ENCODE data around the gene AP1B1. TPM values are rescaled to one million over a fixed set of nuclear protein-coding genes. Genes with fewer than 3 reads are reported as not detected.

The AP1B1 gene
- polyA plus RNA-seq, 1 donor from 2014 or later = 43.8 TPM

DNA sequence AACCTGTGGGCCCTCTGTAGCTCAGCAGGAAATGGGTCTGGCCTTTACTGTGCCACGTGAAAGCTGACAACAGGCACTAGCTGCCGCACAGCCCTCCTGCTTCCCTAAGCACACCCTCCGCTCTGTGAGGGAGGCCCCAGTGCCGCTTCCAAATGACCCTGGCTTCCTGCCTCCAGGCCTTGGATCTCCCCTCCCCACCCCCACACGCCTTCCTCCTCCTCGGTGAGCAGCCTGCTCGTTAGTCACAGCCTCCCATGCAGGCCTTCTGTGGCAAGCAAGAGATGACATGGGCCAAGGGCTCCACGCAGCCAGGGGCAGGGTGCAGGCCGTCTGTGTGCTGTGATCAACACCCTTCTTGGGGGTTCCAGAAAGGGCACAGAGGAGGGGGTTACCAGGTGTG lies 57.6 kb downstream of the AP1B1 start:
- H3K4me2 ChIP-seq (ENCODE audit: low read length) = no peak overlapping the region
- H3K27ac ChIP-seq (ENCODE audit: low read length) = no peak overlapping the region
- TF ChIP-seq EZH2 (IDR thresholded peaks at IDR 0.05; ENCODE audit: borderline replicate concordance, insufficient read depth, low read length, poor library complexity, severe bottlenecking) (no peak), EP300 (conservative IDR thresholded peaks at IDR 0.05; ENCODE audit: poor library complexity, severe bottlenecking) (no peak), MXI1 (conservative IDR thresholded peaks at IDR 0.05; ENCODE audit: poor library complexity, severe bottlenecking) (no peak), RAD21 (conservative IDR thresholded peaks at IDR 0.05) (no peak), SMC3 (conservative IDR thresholded peaks at IDR 0.05; ENCODE audit: poor library complexity) (no peak), TAF1 (IDR thresholded peaks at IDR 0.05; ENCODE audit: low read depth) (no peak), POLR2AphosphoS5 (IDR thresholded peaks at IDR 0.05) (no peak)
- TF ChIP-seq, protein P1, sequence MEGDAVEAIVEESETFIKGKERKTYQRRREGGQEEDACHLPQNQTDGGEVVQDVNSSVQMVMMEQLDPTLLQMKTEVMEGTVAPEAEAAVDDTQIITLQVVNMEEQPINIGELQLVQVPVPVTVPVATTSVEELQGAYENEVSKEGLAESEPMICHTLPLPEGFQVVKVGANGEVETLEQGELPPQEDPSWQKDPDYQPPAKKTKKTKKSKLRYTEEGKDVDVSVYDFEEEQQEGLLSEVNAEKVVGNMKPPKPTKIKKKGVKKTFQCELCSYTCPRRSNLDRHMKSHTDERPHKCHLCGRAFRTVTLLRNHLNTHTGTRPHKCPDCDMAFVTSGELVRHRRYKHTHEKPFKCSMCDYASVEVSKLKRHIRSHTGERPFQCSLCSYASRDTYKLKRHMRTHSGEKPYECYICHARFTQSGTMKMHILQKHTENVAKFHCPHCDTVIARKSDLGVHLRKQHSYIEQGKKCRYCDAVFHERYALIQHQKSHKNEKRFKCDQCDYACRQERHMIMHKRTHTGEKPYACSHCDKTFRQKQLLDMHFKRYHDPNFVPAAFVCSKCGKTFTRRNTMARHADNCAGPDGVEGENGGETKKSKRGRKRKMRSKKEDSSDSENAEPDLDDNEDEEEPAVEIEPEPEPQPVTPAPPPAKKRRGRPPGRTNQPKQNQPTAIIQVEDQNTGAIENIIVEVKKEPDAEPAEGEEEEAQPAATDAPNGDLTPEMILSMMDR (IDR thresholded peaks at IDR 0.05; ENCODE audit: poor library complexity, severe bottlenecking) = no peak
- TF ChIP-seq, protein P2, sequence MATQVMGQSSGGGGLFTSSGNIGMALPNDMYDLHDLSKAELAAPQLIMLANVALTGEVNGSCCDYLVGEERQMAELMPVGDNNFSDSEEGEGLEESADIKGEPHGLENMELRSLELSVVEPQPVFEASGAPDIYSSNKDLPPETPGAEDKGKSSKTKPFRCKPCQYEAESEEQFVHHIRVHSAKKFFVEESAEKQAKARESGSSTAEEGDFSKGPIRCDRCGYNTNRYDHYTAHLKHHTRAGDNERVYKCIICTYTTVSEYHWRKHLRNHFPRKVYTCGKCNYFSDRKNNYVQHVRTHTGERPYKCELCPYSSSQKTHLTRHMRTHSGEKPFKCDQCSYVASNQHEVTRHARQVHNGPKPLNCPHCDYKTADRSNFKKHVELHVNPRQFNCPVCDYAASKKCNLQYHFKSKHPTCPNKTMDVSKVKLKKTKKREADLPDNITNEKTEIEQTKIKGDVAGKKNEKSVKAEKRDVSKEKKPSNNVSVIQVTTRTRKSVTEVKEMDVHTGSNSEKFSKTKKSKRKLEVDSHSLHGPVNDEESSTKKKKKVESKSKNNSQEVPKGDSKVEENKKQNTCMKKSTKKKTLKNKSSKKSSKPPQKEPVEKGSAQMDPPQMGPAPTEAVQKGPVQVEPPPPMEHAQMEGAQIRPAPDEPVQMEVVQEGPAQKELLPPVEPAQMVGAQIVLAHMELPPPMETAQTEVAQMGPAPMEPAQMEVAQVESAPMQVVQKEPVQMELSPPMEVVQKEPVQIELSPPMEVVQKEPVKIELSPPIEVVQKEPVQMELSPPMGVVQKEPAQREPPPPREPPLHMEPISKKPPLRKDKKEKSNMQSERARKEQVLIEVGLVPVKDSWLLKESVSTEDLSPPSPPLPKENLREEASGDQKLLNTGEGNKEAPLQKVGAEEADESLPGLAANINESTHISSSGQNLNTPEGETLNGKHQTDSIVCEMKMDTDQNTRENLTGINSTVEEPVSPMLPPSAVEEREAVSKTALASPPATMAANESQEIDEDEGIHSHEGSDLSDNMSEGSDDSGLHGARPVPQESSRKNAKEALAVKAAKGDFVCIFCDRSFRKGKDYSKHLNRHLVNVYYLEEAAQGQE (IDR thresholded peaks at IDR 0.05; ENCODE audit: borderline replicate concordance) = no peak
- no peaks in the 10 kb centered on the region for H4K20me1 ChIP-seq (ENCODE audit: insufficient read depth)
- H3K9ac ChIP-seq (ENCODE audit: low read length) = no peak overlapping the region
- no peaks in the 10 kb centered on the region for H3K27me3 ChIP-seq (ENCODE audit: insufficient read depth, low read depth, low read length)
- no peak overlapping the region for H2AFZ ChIP-seq (ENCODE audit: low read depth, low read length)
- H3F3A ChIP-seq (ENCODE audit: insufficient read depth, low read length, poor library complexity, severe bottlenecking) = no peaks in the 10 kb centered on the region
- no peaks in the 10 kb centered on the region for H3K9me2 ChIP-seq (ENCODE audit: insufficient read depth, low read length)
- H3K9me3 ChIP-seq (ENCODE audit: low read length) = no peaks in the 10 kb centered on the region
- H3K4me3 ChIP-seq (ENCODE audit: low read length) = no peak overlapping the region
- H3K79me2 ChIP-seq (replicated peaks; ENCODE audit: insufficient read depth, low read length) = no peaks in the 10 kb centered on the region
- no peaks in the 10 kb centered on the region for H3K36me3 ChIP-seq (ENCODE audit: insufficient read depth, low read length)

DNA sequence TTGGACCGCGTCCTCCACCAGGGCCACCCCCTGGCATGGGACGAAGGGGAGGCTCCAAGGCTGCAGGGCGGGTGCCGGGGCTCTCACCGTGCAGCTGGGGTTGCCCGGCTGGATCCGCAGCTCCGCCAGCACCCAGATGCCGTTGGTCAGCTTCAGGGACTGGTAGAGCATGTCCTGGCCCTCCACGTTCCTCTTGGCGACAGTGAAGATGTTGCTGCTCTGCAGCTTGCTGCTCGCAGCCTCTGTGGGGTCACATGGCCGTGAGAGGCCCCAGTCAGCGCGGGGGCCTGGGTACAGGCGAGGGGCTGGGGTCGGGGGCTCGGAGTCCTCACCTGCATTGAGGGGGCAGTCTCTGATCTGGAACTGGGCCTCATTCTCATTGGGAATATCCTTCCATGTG lies 58.1 kb downstream of the AP1B1 start:
- Histone ChIP-seq H3K27me3 (ENCODE audit: insufficient read depth, low read depth, low read length) (no peaks in the 10 kb centered on the region), H3K4me3 (ENCODE audit: low read length) (no peak overlapping the region), H3K36me3 (ENCODE audit: insufficient read depth, low read length) (no peaks in the 10 kb centered on the region), H3K9me3 (ENCODE audit: low read length) (no peaks in the 10 kb centered on the region), H3F3A (ENCODE audit: insufficient read depth, low read length, poor library complexity, severe bottlenecking) (no peaks in the 10 kb centered on the region), H3K9me2 (ENCODE audit: insufficient read depth, low read length) (no peaks in the 10 kb centered on the region), H3K27ac (ENCODE audit: low read length) (no peak overlapping the region), H4K20me1 (ENCODE audit: insufficient read depth) (no peaks in the 10 kb centered on the region), H3K79me2 (replicated peaks; ENCODE audit: insufficient read depth, low read length) (no peaks in the 10 kb centered on the region), H3K9ac (ENCODE audit: low read length) (no peak overlapping the region), H2AFZ (ENCODE audit: low read depth, low read length) (no peak overlapping the region), H3K4me2 (ENCODE audit: low read length) (no peak overlapping the region)
- TF ChIP-seq, protein P1 (IDR thresholded peaks at IDR 0.05; ENCODE audit: poor library complexity, severe bottlenecking) = no peak
